Esophagus squamous epithelium (tissue), 5 donors: Measurements from ENCODE around the gene SCGB1D2. TPM values are rescaled to one million over a fixed set of nuclear protein-coding genes. Genes with fewer than 3 reads are reported as not detected.

Experiments
- DNase-seq: peaks from one replicate; lab custom pipeline; 2025; lab: John Stamatoyannopoulos, UW
- H3K27ac ChIP-seq, 4 donors: fragments of 200-600 bp; sonication (generic); one replicate each; pipeline ENCODE4 v1.5.1; 2016 to 2019; ENCODE audit warnings: mild to moderate bottlenecking in 1 of 4
- H3K27me3 ChIP-seq, 4 donors: fragments of 200-600 bp; sonication (generic); 1 replicate in 3 of 4; 2 replicates in 1 of 4; pipeline versions ENCODE4 v1.5.1 to v1.6.0; 2017 to 2021; ENCODE audit warnings: antibody characterized with exemption in 1 of 4
- H3K36me3 ChIP-seq, 3 donors: fragments of 200-600 bp; sonication (generic); one replicate each; pipeline ENCODE4 v1.5.1; 2016 to 2019
- H3K4me1 ChIP-seq, 3 donors: fragments of 200-600 bp; sonication (generic); one replicate each; pipeline ENCODE4 v1.5.1; 2017 to 2019
- H3K4me3 ChIP-seq, 4 donors: fragments of 200-600 bp; sonication (generic); 1 replicate in 3 of 4; 2 replicates in 1 of 4; pipeline ENCODE4 v1.5.1; 2016 to 2019; ENCODE audit warnings: mild to moderate bottlenecking in 2 of 4, moderate library complexity in 1 of 4
- H3K9me3 ChIP-seq, 3 donors: fragments of 200-600 bp; sonication (generic); one replicate each; pipeline ENCODE4 v1.5.1; 2016 to 2019
- CTCF ChIP-seq, 6 experiments: fragments of 450-650 bp in 4 of 6; fragments of 200-600 bp in 2 of 6; sonication (generic) in 2 of 6; IDR thresholded peaks; one replicate each; pipeline ENCODE4 v1.5.1; 2016 to 2019; ENCODE audit warnings: antibody characterized with exemption in 6 of 6, mild to moderate bottlenecking in 4 of 6, moderate library complexity in 4 of 6
- POLR2A ChIP-seq, 4 donors: fragments of 450-650 bp; IDR thresholded peaks; one replicate each; pipeline ENCODE4 v1.6.1; 2017; ENCODE audit warnings: antibody characterized with exemption in 4 of 4, mild to moderate bottlenecking in 4 of 4, moderate library complexity in 3 of 4
- WGBS, 2 donors: methylation state at CpG; one replicate each; pipeline ENCODE4 v1.1.5; 2018; 5-methylcytosine and 5-hydroxymethylcytosine counted together
- intact Hi-C: fragments of 100-400 bp; cut with DNase I; formaldehyde crosslinking; loops from one replicate; pipeline ENCODE4 v1.15.0; 2022
- total RNA-seq, 4 donors: library from RNA; depleted of rRNA; stranded (reverse); fragments of >200 nt; gene quantifications; one replicate each; pipeline ENCODE4 v1.1.0, GENCODE V29; 2016
- donor health status: DM: yes; HTN: yes; CAD: no.

SCGB1D2 gene
- total RNA-seq, 4 donors from 2014 or later: 1.5 TPM; not detected in 3

DNA sequence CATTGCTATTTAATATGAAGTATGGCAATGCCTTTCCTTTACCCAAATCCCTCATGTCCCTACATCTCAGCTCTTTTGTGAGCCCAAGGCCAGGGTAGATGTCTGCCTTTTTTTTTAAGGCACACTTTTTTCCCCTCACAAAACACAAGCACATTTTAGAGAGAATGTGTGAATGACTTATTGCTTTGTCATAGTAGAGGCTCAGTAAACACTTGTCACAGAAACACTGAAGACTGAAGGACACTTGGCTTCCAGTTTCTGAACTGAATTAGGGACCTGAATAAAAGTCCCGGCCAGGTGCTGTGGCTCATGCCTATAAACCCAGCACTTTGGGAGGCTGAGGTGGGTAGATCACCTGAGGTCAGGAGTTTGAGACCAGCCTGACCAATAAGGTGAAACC, 25.0 kb downstream of the SCGB1D2 start:
- Histone ChIP-seq H3K27me3 (peaks cover 0 to 64% (median 0%) of the 10 kb centered on the region in 4 donors), H3K9me3 (no peaks in the 10 kb centered on the region), H3K36me3 (no peaks in the 10 kb centered on the region), H3K27ac (no peak overlapping the region), H3K4me1 (peaks cover 0 to 5% (median 0%) of the 10 kb centered on the region in 3 donors), H3K4me3 (no peak overlapping the region)
- intact Hi-C loops: no loop called here
- DNase-seq: no peak
- WGBS, 2 donors: 80 to 88% methylated on average over 1 of the region's 1 CpG
- TF ChIP-seq POLR2A (IDR thresholded peaks at IDR 0.05): no peak
- TF ChIP-seq CTCF (IDR thresholded peaks at IDR 0.05): no peak

GRCh38 chr11:62267576-62267975, 25.5 kb downstream of the SCGB1D2 start:
- WGBS, 2 donors: 38 to 66% methylated on average over 3 of the region's 3 CpGs
- peaks cover 0 to 5% (median 0%) of the 10 kb centered on the region in 3 donors for H3K4me1 ChIP-seq
- H3K9me3 ChIP-seq: no peaks in the 10 kb centered on the region
- no peak overlapping the region for H3K4me3 ChIP-seq
- H3K36me3 ChIP-seq: no peaks in the 10 kb centered on the region
- H3K27me3 ChIP-seq: peaks cover 0 to 61% (median 0%) of the 10 kb centered on the region in 4 donors
- H3K27ac ChIP-seq: no peak overlapping the region
- intact Hi-C loops: no loop called here
- no peak for DNase-seq
- TF ChIP-seq POLR2A (IDR thresholded peaks at IDR 0.05) (no peak), CTCF (IDR thresholded peaks at IDR 0.05) (no peak)

DNA sequence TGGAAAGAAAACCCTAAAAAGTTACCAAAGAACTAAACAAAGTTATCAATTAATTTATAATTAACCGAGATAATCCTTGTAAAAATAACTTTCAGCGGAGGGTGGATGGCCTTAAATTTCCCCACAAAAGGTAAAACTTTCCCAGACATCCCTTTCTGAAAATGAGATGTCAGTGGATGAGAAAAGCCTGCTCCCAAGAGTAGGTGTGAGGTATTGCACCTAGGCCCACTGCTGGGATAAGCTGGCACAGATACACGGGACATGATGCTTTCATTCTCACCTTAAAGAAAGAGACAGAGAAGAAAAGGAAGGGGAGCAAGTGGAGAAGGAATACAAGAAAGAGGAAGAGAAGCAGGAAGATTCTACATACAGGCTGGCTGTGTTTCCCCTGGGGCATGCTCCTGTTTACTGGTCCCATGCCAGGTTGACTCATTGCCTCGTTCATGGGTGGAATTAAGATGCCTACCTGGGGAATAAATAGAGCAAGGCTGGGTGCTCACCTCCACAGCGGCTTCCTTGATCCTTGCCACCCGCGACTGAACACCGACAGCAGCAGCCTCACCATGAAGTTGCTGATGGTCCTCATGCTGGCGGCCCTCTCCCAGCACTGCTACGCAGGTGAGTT, 27.7 kb downstream of the SCGB1D2 start, which contains the start of gene SCGB2A2:
Gene SCGB2A2, plus strand, starts transcription at position 505 of the 625 bp plus-strand sequence. Its CDS starts 59 bp downstream, at position 564.
- TF ChIP-seq CTCF (IDR thresholded peaks at IDR 0.05) (peak in 5 of 6 experiments; percentile 20 to 47 (median 32)), POLR2A (IDR thresholded peaks at IDR 0.05) (no peak)
- no peak within 1 kb of the TSS for H3K4me3 ChIP-seq
- H3K9me3 ChIP-seq: no peaks in the 10 kb centered on the region
- no peaks in the 10 kb centered on the region for H3K36me3 ChIP-seq
- intact Hi-C loops: no loop called here
- 43 to 62% methylated on average over 8 of the region's 10 CpGs for WGBS, 2 donors
- DNase-seq: no peak
- H3K27me3 ChIP-seq: peaks cover 0 to 54% (median 0%) of the 10 kb centered on the region in 4 donors
- no peak within 1 kb of the TSS for H3K27ac ChIP-seq
- peaks cover 0 to 5% (median 0%) of the 10 kb centered on the region in 3 donors for H3K4me1 ChIP-seq

DNA sequence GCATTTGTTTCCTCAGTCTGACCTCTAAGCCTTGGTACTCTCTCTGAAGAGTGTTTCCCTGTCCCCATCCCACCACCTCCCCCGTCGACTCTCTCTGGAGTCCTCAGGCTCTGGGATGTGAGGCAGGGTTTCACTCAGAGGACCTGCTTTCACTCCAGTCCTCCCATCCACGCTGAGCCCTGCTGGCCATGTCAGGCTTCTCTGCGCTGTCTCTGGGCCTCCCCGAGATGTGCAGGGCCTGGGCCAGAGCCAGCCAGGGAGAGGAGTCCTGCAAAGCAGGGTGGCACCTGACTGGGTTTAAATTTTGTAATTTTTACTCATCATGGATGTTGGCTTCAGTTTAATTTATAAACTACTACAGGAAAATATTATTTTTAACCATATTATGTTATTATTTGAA, 31.2 kb downstream of the SCGB1D2 start:
- 52 to 74% methylated on average over 5 of the region's 5 CpGs for WGBS, 2 donors
- DNase-seq: no peak
- peaks cover 0 to 37% (median 0%) of the 10 kb centered on the region in 4 donors for H3K27me3 ChIP-seq
- no peaks in the 10 kb centered on the region for H3K36me3 ChIP-seq
- TF ChIP-seq POLR2A (IDR thresholded peaks at IDR 0.05) (no peak), CTCF (IDR thresholded peaks at IDR 0.05) (no peak)
- H3K4me3 ChIP-seq: no peak overlapping the region
- peaks cover 0 to 5% (median 0%) of the 10 kb centered on the region in 3 donors for H3K4me1 ChIP-seq
- intact Hi-C loops: no loop called here
- H3K27ac ChIP-seq: no peak overlapping the region
- no peaks in the 10 kb centered on the region for H3K9me3 ChIP-seq

GRCh38 chr11:62273789-62274275, 31.8 kb downstream of the SCGB1D2 start:
- Histone ChIP-seq H3K4me1 (peaks cover 0 to 5% (median 0%) of the 10 kb centered on the region in 3 donors), H3K9me3 (no peaks in the 10 kb centered on the region), H3K36me3 (no peaks in the 10 kb centered on the region), H3K27ac (no peak overlapping the region), H3K4me3 (no peak overlapping the region), H3K27me3 (peaks cover 0 to 32% (median 0%) of the 10 kb centered on the region in 4 donors)
- 81 to 84% methylated on average over 3 to 7 of the region's 7 CpGs for WGBS, 2 donors
- intact Hi-C loops: no loop called here
- TF ChIP-seq CTCF (IDR thresholded peaks at IDR 0.05) (no peak), POLR2A (IDR thresholded peaks at IDR 0.05) (no peak)
- no peak for DNase-seq
